Kidney tubule cell (primary cell): ENCODE results near the gene CDC27.
"Not testable (repeated sequence)": the region's sequence is repeated elsewhere in the genome, so short reads cannot be mapped to it uniquely, and the experiment has no call there.

ENCODE experiments used
- DNase-seq: peaks from one replicate; pipeline ENCODE4 v3.0.0-alpha.2; 2018; ENCODE audit warnings: low spot score

CDC27 gene

DNA sequence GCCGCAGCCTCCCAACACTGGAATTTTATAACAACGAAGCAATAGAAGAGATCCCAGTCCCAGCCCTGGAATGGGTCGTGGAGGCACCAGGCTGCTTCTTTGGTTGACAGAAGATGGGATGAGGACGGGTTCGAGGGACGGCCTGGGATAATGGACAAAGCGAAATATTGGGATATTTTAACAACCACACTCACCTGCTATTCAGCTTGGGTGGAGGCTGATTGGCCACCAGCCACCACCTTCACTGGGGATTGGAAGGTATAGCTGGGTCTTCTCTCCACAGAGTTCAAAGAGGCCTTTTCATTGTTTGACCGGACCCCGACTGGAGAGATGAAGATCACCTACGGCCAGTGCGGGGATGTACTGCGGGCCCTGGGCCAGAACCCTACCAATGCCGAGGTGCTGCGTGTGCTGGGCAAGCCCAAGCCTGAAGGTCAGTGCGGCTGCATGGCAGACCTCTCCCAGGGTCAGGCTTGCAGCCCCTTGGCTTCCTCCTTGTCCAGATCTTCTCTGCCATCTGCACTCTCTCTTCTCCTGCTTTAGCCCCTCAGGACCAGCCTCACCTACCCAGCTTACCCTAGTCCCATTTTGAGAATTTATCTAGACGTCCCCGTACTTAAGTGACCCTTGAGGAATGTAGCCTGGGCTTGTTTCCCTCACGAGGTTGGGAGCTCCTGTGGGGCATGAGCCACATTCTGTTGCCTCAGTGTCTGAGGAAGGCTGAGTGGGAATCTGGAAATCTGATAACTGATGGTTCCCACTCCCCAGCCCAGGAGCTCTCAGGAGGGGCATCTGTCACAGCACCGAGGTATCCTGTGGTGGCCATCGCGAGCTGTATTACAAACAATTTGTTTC, 30.8 kb upstream of the CDC27 start:
- no peak for DNase-seq

DNA sequence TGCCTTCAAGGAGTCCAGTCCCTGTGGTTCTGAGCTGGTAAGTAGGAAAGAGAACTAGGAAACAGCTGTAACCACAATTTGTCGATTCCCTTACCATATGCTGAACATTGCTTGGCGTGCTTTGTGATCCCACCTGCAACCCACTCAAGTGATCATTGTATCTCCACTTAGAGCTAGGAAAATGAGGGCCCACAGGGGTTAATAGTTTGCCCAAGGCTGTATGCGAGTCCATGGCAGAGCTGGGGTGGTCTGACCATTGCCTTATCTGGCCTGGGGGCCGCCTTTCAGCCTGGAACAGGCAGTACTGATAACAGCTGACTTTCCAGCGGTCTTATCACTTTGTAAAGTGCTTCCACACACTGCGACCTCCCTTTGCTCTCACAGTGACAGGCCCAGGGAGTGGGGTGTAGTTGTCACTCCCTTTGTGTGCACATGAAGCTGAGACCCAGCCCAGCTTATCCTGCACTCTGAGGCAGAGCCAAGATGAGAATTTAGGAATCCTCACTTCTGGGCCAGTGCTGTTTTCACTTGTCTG, 29.9 kb upstream of the CDC27 start:
- DNase-seq = no peak

DNA sequence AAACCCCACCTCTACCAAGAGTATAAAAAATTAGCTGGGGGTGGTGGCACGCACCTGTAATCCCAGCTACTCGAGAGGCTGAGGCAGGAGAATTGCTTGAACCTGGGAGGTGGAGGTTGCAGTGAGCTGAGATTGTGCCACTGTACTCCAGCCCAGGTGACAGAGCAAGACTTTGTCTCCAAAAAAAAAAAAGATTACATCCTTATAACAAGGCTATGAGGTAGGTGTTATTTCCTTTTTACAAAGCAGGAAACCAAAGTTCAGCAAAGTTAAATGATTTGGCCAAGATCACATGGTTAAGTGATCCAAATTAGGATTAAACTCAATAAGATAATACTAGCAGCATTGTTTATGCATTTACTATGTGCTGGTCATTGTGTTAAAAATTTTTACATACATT, 28.2 kb upstream of the CDC27 start:
- not testable (repeated sequence) for DNase-seq

DNA sequence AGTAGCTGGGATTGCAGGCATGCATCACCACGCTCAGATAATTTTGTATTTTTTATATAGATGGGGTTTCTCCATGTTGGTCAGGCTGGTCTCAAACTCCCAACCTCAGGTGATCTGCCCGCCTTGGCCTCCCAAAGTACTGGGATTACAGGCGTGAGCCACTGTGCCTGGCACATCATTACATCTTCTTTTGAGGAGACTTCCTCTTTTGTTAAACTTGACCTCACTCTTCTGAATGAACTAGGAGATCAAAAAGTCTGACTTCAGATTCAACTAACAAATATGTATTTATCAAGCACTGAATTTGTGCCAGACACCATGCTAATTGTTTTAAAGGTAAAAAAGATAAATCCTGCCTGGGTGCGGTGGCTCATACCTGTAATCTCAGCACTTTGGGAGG, 27.7 kb upstream of the CDC27 start:
- not testable (repeated sequence) for DNase-seq

DNA sequence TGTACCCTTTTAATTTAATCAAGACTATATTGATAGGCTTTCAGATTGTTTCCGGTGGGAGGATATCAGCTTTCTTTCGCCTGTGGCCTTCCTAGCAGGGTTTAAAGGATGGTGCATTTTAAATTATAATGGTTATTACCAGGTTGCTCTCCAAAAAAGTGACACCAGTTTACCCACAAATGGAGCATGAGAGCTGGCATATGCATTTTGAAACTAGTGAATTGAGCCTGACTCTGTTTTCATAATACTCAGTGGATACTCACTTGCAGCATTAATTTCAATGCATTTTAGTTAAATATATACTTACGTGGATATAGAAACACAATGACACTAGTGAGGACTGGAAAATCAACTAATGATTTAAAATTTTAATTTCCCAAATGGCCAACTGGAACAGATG, 25.8 kb upstream of the CDC27 start:
- DNase-seq = no peak

DNA sequence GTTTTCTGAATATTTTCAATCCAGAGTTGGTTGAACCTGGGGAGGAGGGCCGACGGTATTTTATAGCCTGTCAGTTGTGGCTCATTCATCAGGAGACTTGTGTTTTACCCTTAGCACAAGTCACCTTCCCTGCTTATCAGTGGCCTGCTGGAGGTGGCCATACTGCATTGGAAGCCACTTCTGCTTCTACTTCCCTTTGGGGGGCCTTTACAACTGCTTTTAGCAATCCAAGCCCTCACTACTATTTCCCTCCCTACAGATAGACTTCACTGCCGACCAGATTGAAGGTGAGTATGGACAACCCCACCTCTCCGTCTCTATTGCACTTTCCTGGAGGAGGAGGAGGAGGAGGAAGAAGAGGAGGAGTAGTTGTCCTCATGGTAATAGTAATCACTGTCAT, 24.4 kb upstream of the CDC27 start:
- DNase-seq = no peak

DNA sequence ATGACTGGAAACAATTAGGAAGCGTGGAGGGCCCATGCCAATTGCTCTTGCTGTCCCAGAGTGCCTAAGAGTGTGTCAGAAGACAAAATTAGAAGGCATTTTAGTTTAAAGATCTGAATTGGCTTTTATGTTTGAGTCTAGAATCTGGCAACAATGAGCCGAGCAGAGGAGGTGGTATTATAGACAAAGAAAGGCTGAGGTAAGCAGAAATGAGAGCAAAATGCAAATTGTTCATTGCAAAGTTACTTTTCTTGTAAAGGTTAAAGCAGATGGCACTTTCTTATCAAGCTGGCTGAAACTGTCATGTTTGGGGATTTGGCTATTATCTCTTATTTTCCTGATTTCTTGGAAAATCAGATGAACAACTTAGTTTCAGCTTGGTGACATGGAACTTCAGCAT, 23.4 kb upstream of the CDC27 start:
- DNase-seq = no peak

DNA sequence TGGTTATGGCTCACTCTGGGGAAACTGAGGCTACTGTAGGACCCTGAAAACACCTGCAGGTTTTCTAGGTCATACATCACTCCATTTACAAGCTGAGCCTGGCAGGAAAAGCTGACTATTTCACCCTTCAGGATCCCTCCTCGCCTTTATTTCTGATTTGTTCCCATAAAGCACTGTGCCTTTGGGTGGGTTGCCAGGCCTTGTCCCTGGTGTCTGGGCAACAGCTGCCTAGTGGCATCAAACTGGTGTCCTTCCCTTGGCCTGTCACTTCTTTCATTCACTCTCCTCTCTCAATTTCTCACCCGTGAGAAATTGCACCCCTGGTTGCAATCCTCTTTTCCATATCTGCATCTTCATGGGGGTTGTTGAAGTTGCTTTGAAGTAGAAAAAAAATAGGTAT, 21.7 kb upstream of the CDC27 start:
- DNase-seq = no peak

DNA sequence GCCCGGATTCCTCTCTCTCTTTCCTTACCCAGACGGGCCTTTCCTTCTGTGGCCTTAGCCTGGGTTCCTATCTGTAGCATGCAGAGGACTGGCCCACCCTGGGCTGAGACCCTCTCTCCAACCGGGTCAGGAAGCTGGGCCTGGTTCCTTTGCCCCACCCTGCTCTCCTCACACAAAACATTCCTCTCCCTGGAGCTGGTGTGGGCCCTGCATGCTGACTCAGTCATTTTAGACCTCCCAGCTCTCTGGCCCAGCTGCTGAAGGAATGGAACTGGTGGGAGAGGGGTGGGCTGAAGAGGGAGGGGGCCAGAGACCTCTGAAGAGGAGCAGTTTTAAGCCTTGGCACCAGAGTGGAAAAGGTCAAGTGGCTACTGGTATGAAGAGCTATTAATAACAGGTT, 21.0 kb upstream of the CDC27 start:
- no peak for DNase-seq

DNA sequence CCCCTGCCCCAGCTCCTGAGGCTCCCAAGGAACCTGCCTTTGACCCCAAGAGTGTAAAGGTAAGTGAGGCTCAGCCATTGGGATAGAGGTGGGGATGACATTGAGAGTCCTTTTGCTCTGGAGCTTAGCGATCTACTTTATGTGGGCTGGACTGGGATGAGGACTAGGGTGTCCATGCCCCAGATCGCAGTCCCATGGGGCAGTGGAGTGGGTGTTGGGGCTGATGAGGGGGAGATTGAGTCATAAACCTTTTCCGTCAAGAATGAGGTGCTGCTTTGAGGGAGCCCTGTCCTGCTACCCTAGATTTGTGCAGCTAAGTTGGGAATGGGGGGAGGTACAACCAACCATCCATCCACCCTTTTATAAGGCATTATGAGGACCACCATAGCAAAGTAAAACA, 20.4 kb upstream of the CDC27 start:
- DNase-seq = no peak

DNA sequence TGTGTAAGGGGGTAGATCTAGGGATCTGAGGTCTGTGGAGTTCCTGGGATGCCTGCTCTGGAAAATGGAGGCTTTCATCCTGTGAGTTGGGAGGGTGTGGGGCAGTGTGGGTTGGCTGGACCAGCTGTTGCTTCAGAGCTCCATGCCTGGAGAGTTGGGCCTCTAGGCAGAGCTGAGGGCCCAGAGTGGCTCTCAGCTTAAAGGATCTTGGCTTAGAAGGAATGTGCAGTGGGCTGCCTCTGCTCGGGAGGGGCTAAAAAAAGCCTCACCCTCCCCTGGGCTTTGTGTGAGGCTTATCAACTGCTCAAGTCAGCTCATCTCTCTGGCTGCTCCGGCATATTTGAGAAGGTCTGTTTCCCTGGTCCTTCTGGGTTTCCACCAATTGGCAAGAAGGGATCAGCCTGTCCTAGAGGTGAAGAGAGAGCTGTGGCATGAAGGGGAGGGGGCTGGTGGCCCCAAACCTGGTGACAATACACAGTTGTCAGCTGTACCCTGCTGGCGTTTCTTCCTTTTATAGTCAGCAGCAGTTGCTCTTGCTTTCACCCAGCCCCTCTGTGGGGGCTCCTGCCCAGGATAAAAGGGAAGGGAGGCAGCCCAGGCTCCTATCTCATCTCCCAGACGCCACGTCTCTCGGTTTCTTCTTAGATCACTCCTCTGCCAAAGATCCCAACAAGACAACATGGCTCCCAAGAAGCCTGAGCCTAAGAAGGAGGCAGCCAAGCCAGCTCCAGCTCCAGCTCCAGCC, 19.8 kb upstream of the CDC27 start, which contains the start of gene MYL4:
MYL4 (plus strand) TSS at position 605 of the 745 bp plus-strand sequence; CDS start at position 680, 75 bp downstream.
- no peak for DNase-seq

DNA sequence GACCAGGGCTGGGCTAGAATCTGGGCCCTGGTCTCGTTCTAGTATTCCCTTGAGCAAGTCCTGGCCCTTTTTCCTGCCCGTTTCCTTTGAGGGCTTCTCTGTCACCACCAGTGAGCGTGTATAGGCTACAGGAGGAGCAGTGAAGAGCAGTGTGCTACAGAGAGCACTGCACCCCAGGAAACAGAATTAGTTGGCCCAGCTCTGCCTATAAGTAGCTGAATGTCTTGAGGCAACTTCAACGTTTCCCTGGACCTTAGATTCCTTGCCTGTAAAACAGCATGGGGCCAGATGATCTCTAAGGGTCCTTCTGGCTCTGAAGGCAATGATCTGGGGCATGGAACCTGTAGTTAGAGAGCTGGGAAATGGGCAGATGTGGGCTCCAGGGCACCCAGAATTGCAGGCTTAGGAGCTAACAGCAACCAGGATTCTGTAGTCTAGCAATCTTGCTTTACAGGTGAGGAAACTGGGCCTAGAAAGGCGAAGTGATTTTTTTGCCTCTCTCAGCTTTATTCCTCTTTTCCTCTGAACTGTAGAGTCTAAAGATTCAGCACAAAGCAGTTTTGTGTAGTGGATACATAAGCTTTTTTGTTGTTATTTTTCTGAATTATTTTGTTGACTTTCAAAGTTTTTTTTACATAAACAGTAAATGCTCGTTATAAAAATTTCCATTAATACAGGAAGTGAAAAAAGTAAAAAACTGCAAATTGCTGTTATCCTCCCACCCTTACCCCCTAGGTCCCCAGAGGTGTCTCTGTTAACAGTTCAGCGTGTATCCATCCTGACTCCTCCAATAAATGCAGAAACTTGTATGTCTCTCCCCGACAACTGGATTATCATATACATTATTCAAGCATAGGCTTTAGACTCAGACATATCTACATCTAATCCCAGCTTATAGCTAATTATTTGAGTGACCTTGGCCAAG, 18.3 kb upstream of the CDC27 start:
- no peak for DNase-seq

DNA sequence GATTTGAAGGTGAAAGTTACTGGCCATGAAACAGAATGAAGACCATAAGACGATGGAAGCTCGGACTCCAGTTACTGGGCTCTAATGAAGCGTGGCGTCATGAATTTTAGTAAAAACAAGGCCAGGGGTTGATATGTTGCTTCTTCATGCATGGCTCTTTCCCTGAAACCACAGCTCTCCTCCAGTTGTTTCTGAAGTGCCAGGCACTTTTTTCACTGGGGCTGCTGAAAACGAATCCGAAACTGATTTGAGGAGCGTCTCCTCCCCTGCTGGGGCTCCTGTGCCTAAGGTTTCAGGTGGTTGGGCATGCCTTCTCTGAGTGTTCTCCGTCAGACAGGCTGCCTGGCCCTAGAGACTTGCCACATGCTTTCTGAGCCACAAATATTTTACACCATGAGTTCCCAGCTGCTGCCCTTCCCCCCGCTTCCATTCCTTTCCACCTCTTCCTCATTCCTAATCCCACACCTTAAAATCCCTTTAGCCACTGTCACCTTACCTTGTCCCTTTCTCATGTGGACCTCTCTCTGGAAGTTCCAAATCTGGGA, 16.4 kb upstream of the CDC27 start:
- peak; percentile 99 for DNase-seq

DNA sequence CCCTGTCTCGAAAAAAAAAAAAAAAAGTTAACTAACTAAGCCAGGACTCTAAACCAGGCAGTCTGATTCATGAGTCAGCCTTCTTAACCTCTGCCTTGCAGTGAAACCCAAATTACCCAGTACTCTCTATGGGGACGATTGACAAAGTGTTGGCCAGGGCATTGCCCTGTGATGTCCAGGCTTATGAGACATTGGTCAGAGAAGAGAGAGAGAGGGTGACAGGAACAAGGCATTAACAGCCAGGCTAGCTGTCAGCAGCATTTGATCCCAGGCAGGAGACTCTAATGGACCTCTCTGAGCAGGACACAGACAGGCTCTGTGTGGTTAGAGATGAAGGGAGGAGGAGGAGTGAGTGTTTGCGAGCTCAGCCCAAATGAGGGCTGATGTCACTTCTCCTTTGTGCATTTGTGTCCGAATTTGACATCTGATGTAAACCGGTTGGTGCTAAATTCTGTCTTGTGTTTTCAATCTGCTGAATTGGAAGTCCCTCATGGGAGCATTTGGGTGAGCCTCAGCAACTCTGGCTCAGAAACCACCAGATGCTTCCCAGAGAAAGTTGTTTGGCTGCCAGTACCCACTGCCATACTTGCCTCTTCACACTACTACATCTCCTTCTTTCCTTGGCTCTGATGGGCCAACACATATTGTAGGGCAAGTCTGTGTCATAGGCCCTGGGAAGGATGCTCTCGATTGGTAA, 15.8 kb upstream of the CDC27 start:
- DNase-seq = peak; percentile 84

DNA sequence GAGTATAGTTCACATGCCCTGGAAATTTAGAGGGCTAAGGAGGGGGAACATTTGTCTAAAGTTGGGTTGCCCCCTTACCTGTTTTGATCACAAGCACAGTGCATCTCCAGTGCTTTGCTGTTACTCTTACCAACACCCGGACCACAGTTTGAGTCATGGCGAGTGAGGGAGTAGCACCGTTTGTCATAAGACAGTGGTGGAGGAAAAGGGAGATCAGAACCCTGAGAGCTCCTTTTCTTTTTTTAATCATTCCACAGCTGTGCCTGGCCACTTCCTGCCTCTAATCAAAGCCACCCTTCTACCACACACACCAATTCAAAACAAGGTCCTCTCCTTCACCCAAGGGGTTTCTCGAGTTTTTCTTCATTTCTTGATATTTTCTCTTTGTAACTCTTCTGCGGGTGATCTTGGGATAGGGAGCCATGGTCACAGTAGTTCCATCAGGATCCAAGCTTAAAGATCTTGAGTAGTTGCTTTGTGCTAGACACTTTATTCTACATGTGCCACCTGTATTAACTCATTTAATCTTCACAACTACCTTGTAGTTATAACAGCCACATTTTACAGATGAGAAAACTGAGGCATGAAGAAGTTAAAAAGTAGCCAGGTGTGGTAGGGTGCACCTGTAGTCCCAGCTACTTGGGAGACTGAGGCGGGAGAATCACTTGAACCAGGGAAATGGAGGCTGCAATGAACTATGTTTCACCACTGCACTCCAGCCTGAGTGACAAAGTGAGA, 15.1 kb upstream of the CDC27 start:
- DNase-seq = peak; percentile 77

DNA sequence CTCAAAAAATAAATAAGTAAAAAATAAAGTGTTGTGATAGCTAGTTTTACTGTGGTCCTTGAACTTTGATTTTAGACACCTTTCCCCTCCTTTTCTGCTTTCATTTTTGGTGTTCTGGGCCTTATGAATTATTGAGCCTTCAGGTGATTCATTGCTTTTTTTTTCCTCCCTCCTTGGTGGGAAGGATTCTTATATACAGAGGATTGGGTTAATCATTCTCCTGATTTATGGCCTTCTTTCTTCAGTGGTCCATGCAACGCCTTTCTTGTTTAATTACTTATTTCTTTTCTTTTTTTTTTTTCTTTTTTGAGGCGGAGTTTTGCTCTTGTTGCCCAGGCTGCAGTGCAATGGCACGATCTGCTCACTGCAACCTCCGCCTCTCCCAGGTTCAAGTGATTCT, 12.1 kb upstream of the CDC27 start:
- DNase-seq = peak; percentile 84

DNA sequence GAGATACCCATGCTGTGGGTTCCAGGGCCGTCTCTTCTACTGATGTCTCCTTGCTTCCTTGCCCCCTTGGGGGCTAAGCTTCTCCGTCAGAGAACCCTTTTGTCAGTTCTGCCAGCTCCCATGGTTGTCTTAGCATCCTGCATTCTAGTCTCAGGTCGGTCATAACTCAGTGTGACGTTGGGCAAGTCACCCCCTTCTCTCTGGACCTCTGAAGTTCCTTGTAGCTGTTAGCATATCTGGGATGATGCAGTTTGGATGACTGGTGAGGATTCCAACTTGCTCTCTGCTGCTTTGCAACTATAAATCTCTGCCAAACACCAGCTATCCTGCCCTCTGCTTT, 11.2 kb upstream of the CDC27 start:
- DNase-seq = no peak

DNA sequence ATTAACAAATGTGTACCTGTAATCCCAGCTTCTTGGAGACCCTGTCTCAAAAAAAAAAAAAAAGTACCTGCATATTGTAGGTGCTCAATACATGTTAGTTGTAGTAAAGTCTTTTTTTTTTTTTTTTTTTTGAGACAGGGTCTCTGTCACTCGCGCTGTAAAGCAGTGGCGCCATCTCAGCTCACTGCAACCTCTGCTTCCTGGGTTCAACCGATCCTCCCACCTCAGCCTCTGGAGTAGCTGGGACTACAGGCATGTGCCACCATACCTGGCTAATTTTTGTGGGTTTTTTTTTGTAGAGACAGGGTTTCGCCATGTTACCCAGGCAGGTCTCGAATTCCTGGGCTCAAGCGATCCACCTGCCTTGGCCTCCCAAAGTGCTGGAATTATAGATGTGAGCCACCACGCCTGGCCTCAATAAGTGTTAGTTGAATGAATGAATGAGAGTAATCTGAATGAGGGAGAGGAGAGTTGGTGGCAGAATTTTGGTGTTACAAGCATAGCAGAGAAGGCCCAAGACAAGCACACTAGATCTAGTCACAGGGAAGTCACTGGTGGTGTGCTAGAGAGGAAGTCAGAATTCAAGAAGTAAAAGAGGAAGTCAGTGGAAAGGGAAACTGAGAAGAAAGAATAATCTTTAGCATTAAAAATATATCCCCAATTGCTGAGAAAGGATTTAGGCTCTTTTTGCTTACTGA, 10.7 kb upstream of the CDC27 start:
- DNase-seq = no peak

DNA sequence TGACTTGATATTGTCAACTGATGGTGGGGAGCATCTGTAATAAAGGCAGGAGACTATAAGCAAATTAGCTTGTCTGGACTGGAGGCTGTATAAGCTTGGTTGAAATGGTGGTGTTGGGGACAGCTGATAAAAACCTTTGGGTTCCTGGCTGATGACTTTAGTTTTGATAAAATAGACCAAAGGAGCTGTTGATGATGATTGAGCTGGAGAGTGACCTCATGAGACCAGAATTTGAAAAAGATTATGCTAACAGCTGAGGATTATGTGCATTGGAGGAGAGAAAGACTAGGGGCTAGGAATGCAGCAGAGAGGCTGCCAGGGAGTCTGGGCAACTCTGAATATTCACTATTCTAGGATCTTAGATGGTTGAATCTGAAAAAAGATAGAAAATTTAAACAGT, 8.7 kb upstream of the CDC27 start:
- DNase-seq = peak; percentile 21
